Vagina (tissue), 2 donors: ENCODE measurements around the gene GJA8. TPM values are rescaled to one million over a fixed set of nuclear protein-coding genes. Genes with fewer than 3 reads are reported as not detected.
A peak's percentile ranks its signal among the peaks of the same experiment; 100 is the strongest.

Experiments
- DNase-seq, 2 donors: peaks; one replicate each; pipeline ENCODE4 v3.0.0-alpha.2; 2017; ENCODE audit errors: extremely low spot score in 2 of 2
- H3K27ac ChIP-seq: fragments of 200-600 bp; sonication (generic); one replicate; pipeline ENCODE4 v1.5.1; 2019
- H3K27me3 ChIP-seq: fragments of 200-600 bp; sonication (generic); one replicate; pipeline ENCODE4 v1.5.1; 2019
- H3K36me3 ChIP-seq, 2 donors: fragments of 200-600 bp; sonication (generic); one replicate each; pipeline ENCODE4 v1.5.1; 2017 to 2019
- H3K4me1 ChIP-seq: fragments of 200-600 bp; sonication (generic); one replicate; pipeline ENCODE4 v1.5.1; 2019
- H3K4me3 ChIP-seq, 2 donors: fragments of 200-600 bp; sonication (generic); 1 replicate in 1 of 2; 2 replicates in 1 of 2; pipeline ENCODE4 v1.5.1; 2016 to 2019
- H3K9me3 ChIP-seq: fragments of 200-600 bp; sonication (generic); one replicate; pipeline ENCODE4 v1.5.1; 2019
- POLR2A ChIP-seq, 2 donors: fragments of 450-650 bp; IDR thresholded peaks; one replicate each; pipeline ENCODE4 v1.6.1; 2017; ENCODE audit warnings: antibody characterized with exemption in 2 of 2, mild to moderate bottlenecking in 2 of 2, moderate library complexity in 2 of 2
- POLR2AphosphoS5 ChIP-seq, 2 donors: sonication (generic); formaldehyde crosslinking; IDR thresholded peaks; one replicate each; pipeline ENCODE4 v1.9.0; 2017; ENCODE audit warnings: antibody characterized with exemption in 2 of 2, mild to moderate bottlenecking in 2 of 2, low read depth in 1 of 2; ENCODE audit not compliant: insufficient read depth in 1 of 2
- intact Hi-C: fragments of 100-400 bp; cut with DNase I; formaldehyde crosslinking; loops from one replicate; pipeline ENCODE4 v1.15.1; 2023
- total RNA-seq: library from RNA; depleted of rRNA; stranded (reverse); fragments of >200 nt; gene quantifications from one replicate; pipeline ENCODE4 v1.2.3, GENCODE V29; 2016
- TF ChIP-seq, protein P1 (sequence below), 3 experiments: fragments of 450-650 bp in 2 of 3; fragments of 200-600 bp in 1 of 3; sonication (generic) in 1 of 3; IDR thresholded peaks; one replicate each; pipeline ENCODE4 v1.5.1; 2017 to 2019; ENCODE audit warnings: antibody characterized with exemption in 3 of 3, mild to moderate bottlenecking in 2 of 3, moderate library complexity in 2 of 3

GJA8 gene
- total RNA-seq, 1 donor from 2014 or later: not detected

DNA sequence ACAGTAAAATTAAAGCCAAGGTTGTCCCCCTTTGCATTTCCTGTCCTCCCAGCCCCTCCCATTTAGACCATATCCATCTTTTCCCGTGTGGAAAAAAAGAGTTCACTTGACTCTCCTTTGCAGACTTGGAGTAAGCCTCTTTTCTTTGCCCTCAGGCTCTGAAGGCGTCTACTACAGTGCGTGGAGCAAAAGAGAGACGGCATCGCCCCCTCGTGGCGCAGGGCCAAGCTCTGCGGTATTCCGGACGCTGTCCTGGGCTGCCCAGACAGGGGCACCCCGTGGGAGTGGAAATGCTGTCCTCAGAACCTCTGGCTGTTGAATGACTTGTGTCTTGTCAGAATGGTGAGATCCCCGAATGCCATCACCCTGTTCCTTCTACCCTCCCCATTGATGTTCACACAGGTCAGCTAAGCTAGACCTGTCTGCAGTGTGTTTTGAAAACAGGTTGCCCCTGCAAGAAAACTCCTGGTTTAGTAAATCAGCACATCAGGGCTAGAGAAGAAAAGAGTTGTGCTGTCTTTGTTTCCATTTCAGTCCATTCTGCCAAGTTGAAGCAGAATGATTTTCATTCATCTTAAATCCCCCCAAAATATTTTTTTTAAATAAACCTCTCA lies 12.3 kb upstream of the GJA8 start:
- TF ChIP-seq POLR2A (IDR thresholded peaks at IDR 0.05) (no peak), POLR2AphosphoS5 (IDR thresholded peaks at IDR 0.05; ENCODE audit: insufficient read depth in 1 of 2, low read depth in 1 of 2) (no peak)
- TF ChIP-seq, protein P1, sequence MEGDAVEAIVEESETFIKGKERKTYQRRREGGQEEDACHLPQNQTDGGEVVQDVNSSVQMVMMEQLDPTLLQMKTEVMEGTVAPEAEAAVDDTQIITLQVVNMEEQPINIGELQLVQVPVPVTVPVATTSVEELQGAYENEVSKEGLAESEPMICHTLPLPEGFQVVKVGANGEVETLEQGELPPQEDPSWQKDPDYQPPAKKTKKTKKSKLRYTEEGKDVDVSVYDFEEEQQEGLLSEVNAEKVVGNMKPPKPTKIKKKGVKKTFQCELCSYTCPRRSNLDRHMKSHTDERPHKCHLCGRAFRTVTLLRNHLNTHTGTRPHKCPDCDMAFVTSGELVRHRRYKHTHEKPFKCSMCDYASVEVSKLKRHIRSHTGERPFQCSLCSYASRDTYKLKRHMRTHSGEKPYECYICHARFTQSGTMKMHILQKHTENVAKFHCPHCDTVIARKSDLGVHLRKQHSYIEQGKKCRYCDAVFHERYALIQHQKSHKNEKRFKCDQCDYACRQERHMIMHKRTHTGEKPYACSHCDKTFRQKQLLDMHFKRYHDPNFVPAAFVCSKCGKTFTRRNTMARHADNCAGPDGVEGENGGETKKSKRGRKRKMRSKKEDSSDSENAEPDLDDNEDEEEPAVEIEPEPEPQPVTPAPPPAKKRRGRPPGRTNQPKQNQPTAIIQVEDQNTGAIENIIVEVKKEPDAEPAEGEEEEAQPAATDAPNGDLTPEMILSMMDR (IDR thresholded peaks at IDR 0.05): peak; percentile 21 to 39 (median 33)
- H3K36me3 ChIP-seq: no peaks in the 10 kb centered on the region
- DNase-seq: no peak
- intact Hi-C loops: loop anchor here (5.0 to 10.0 kb wide), 2 partner anchors 168 to 625 kb away; no protein-coding TSS in a partner anchor
- no peak overlapping the region for H3K27ac ChIP-seq
- H3K27me3 ChIP-seq: no peaks in the 10 kb centered on the region
- H3K4me1 ChIP-seq: no peaks in the 10 kb centered on the region
- no peaks in the 10 kb centered on the region for H3K9me3 ChIP-seq
- no peak overlapping the region for H3K4me3 ChIP-seq

DNA sequence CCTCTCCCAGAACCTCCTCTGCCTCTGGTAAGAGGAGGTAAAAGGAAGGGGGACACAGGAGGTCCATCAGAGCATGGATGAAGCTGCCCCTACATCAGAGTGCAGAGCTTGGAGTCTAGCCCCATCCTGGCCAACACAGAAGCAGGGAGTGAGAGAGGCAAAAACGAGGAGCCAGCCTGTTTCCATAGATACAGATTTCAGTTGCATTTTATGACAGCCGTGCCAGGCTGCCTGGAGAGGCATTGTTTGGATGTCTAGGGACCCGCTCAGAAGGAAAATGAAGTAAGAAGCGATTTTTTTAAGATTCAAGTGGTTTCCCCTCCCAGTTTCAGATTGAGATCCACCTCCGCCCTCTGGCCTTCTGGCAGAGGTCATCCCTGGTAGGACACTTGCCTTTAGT lies 11.5 kb upstream of the GJA8 start:
- intact Hi-C loops: loop anchor here (5.0 to 10.0 kb wide), 2 partner anchors 169 to 626 kb away; no protein-coding TSS in a partner anchor
- H3K4me3 ChIP-seq: no peak overlapping the region
- no peak for TF ChIP-seq POLR2A (IDR thresholded peaks at IDR 0.05)
- no peak for TF ChIP-seq POLR2AphosphoS5 (IDR thresholded peaks at IDR 0.05; ENCODE audit: insufficient read depth in 1 of 2, low read depth in 1 of 2)
- TF ChIP-seq, protein P1 (IDR thresholded peaks at IDR 0.05): no peak

DNA sequence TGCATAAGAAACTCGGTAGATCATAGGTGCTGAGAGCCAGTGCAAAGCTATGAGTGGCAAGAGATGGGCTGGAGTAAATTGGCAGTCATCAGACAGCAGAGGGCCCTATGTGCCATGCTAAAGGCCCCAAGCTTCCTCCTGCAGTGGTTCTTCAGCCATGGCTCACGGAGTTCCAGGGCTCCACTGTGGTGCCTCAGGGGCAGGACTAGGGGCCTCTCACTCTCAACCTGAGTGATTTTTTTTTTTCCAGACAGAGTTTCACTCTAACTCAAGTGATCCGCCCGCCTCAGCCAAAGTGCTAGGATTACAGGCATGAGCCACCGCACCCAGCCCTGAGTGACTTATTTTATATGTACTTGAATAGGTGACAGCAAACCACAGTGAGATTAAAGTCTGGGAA lies 10.4 kb upstream of the GJA8 start:
- H3K36me3 ChIP-seq: no peaks in the 10 kb centered on the region
- intact Hi-C loops: loop anchor here (5.0 to 10.0 kb wide), 2 partner anchors 170 to 627 kb away; no protein-coding TSS in a partner anchor
- H3K4me1 ChIP-seq: no peaks in the 10 kb centered on the region
- no peak overlapping the region for H3K27ac ChIP-seq
- TF ChIP-seq, protein P1 (IDR thresholded peaks at IDR 0.05): no peak
- H3K4me3 ChIP-seq: no peak overlapping the region
- no peaks in the 10 kb centered on the region for H3K27me3 ChIP-seq
- H3K9me3 ChIP-seq: no peaks in the 10 kb centered on the region
- no peak for DNase-seq

More for the DNA sequence above, 11.5 kb upstream of the GJA8 start:
- Histone ChIP-seq H3K4me1 (no peaks in the 10 kb centered on the region), H3K36me3 (no peaks in the 10 kb centered on the region), H3K27ac (no peak overlapping the region), H3K9me3 (no peaks in the 10 kb centered on the region), H3K27me3 (no peaks in the 10 kb centered on the region)
- no peak for DNase-seq

DNA sequence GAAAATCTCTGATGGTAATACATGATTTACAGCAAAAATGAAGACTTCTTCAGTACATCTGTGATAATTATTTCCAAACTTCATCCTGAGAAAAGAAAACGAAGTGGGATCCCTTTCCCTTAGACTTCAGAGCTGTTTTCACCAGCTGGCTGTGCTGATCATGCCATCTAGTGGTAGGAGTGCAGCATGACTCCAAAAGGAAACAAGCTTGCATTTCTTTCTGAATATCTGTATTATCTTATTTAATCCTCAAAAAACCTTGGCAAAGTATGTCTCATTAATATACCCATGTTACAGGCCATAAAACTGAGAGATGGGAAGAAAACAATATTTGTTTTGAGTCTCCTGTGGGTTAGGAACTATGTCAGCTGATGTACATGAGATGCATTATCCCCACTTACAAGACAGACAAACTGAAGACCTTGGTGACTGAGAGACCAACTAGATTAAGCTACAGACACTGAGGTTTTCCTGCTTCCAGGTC lies 9.8 kb upstream of the GJA8 start:
- no peak overlapping the region for H3K27ac ChIP-seq
- no peaks in the 10 kb centered on the region for H3K4me1 ChIP-seq
- no peak for TF ChIP-seq POLR2AphosphoS5 (IDR thresholded peaks at IDR 0.05; ENCODE audit: insufficient read depth in 1 of 2, low read depth in 1 of 2)
- no peak for TF ChIP-seq POLR2A (IDR thresholded peaks at IDR 0.05)
- TF ChIP-seq, protein P1 (IDR thresholded peaks at IDR 0.05): peak; percentile 83 to 92 (median 90)
- no peaks in the 10 kb centered on the region for H3K36me3 ChIP-seq
- no peak overlapping the region for H3K4me3 ChIP-seq
- intact Hi-C loops: loop anchor here (5.0 to 10.0 kb wide), 2 partner anchors 170 to 628 kb away; no protein-coding TSS in a partner anchor
- DNase-seq: no peak
- no peaks in the 10 kb centered on the region for H3K9me3 ChIP-seq
- no peaks in the 10 kb centered on the region for H3K27me3 ChIP-seq

DNA sequence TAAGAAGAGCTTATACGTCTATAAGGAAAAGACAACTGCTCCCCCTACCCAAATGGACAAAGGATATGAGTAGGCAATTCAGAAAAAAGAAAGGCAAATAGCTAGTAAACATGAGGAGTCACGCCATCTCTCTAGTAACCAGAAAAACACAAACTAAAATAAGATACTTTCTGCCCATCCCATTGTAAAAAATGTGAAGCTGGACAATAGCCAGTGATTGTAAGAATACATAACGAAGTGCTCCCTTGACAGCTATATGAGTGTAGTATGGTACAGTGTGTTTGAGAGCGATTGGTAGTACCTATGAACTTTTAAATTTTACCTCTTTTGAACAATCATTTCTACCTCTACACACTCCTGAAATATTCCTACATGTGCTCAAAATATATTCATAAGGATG lies 7.5 kb upstream of the GJA8 start:
- Histone ChIP-seq H3K27ac (no peak overlapping the region), H3K4me1 (no peaks in the 10 kb centered on the region), H3K9me3 (no peaks in the 10 kb centered on the region), H3K27me3 (no peaks in the 10 kb centered on the region), H3K36me3 (no peaks in the 10 kb centered on the region), H3K4me3 (no peak overlapping the region)
- no peak for TF ChIP-seq POLR2A (IDR thresholded peaks at IDR 0.05)
- no peak for TF ChIP-seq POLR2AphosphoS5 (IDR thresholded peaks at IDR 0.05; ENCODE audit: insufficient read depth in 1 of 2, low read depth in 1 of 2)
- TF ChIP-seq, protein P1 (IDR thresholded peaks at IDR 0.05): no peak
- no peak for DNase-seq
- intact Hi-C loops: loop anchor here (10.0 kb wide), 1 partner anchor 630 kb away; no protein-coding TSS in a partner anchor
